ENCODE data around the gene SEPTIN12.

DNA sequence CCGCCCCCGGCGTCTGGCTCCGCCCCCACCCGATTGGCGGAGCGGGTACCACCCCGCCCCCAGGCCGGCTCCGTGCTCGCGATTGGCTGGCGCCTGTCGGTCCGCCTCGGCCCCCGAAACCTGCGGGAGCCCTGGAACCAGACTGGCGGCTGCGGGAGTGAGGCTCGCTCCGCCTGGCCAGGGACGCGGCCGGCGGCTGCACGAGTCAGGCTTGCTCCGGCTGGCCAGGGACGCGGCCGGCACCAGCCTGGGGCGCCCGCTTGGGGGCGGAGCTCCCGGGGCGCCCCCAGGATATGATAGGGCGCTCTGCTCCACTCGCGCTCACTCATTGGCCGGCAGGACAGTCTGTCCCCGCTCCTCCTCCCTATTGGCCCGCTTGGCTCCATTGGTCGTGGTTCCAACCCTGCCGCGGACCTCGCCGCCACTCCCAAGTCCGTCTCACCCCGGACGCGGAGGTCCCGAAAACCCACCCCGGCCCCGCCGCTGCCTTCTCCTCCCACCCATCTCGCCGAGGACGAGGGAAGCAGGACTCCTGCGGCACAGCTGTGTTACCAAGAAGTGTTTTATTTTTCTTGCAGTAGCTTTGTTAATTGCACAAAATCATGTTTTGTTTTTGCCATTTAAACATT, 14.6 kb upstream of the SEPTIN12 start:
- TF ChIP-seq, protein P1, sequence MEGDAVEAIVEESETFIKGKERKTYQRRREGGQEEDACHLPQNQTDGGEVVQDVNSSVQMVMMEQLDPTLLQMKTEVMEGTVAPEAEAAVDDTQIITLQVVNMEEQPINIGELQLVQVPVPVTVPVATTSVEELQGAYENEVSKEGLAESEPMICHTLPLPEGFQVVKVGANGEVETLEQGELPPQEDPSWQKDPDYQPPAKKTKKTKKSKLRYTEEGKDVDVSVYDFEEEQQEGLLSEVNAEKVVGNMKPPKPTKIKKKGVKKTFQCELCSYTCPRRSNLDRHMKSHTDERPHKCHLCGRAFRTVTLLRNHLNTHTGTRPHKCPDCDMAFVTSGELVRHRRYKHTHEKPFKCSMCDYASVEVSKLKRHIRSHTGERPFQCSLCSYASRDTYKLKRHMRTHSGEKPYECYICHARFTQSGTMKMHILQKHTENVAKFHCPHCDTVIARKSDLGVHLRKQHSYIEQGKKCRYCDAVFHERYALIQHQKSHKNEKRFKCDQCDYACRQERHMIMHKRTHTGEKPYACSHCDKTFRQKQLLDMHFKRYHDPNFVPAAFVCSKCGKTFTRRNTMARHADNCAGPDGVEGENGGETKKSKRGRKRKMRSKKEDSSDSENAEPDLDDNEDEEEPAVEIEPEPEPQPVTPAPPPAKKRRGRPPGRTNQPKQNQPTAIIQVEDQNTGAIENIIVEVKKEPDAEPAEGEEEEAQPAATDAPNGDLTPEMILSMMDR (IDR thresholded peaks at IDR 0.05; ENCODE audit: extremely low read depth in 1 of 2, insufficient read depth in 1 of 2, low read depth in 1 of 2, low read length in 2 of 2) = no peak
- TF ChIP-seq POLR2A (IDR thresholded peaks at IDR 0.05; ENCODE audit: low read depth, low read length) (peak; percentile 26), MYC (IDR thresholded peaks at IDR 0.05; ENCODE audit: low read depth, low read length) (no peak), EZH2 (IDR thresholded peaks at IDR 0.05; ENCODE audit: borderline replicate concordance, low read depth, low read length, severe bottlenecking) (no peak), JUN (IDR thresholded peaks at IDR 0.05; ENCODE audit: borderline replicate concordance, insufficient read depth, insufficient read length, low read depth) (no peak), POLR2AphosphoS5 (IDR thresholded peaks at IDR 0.05; ENCODE audit: insufficient read depth, low read depth, low read length) (peak; percentile 82)

Measured in endothelial cell of umbilical vein (primary cell).